ENCODE results near the gene PBX1.

Gene PBX1

GRCh38 chr1:164588516-164589341 lies 29.7 kb downstream of the PBX1 start (continued):
- TF ChIP-seq PRDM10 (tag by site-specific recombination; IDR thresholded peaks at IDR 0.05) (peak; percentile 97), ZBTB8A (tag by site-specific recombination; IDR thresholded peaks at IDR 0.05) (peak; percentile 86), ZNF768 (tag by site-specific recombination; IDR thresholded peaks at IDR 0.05) (no peak), ZBTB1 (tag by site-specific recombination; IDR thresholded peaks at IDR 0.05) (no peak), ZNF132 (tag by site-specific recombination; IDR thresholded peaks at IDR 0.05; ENCODE audit: borderline replicate concordance) (no peak), ZNF341 (tag by site-specific recombination; IDR thresholded peaks at IDR 0.05; ENCODE audit: low read depth) (peak; percentile 80), WT1 (tag by site-specific recombination; IDR thresholded peaks at IDR 0.05) (0 out of 2 replicates have a peak, but pooled peaks have one; percentile 26), EGR2 (tag by site-specific recombination; IDR thresholded peaks at IDR 0.05; ENCODE audit: low read depth) (peak; percentile 68), ZSCAN30 (tag by site-specific recombination; IDR thresholded peaks at IDR 0.05) (0 out of 2 replicates have a peak, but pooled peaks have one; percentile 14), ZNF311 (tag by site-specific recombination; IDR thresholded peaks at IDR 0.05; ENCODE audit: borderline replicate concordance) (no peak), ZNF560 (tag by site-specific recombination; IDR thresholded peaks at IDR 0.05; ENCODE audit: borderline replicate concordance) (no peak), PRDM4 (tag by site-specific recombination; IDR thresholded peaks at IDR 0.05) (0 out of 2 replicates have a peak, but pooled peaks have one; percentile 39), ZNF174 (tag by site-specific recombination; IDR thresholded peaks at IDR 0.05) (no peak), PRDM2 (tag by site-specific recombination; IDR thresholded peaks at IDR 0.05; ENCODE audit: borderline replicate concordance) (no peak), PATZ1 (tag by site-specific recombination; IDR thresholded peaks at IDR 0.05) (peak; percentile 76), ZBTB21 (tag by site-specific recombination; IDR thresholded peaks at IDR 0.05) (no peak), ZFHX2 (tag by site-specific recombination; conservative IDR thresholded peaks at IDR 0.05) (peak; percentile 72), MZF1 (tag by site-specific recombination; IDR thresholded peaks at IDR 0.05; ENCODE audit: borderline replicate concordance) (peak; percentile 44; the same call in 1 of the 2 replicates), ZNF24 (tag by site-specific recombination; IDR thresholded peaks at IDR 0.05) (0 out of 2 replicates have a peak, but pooled peaks have one; percentile 34), SP2 (tag by site-specific recombination; IDR thresholded peaks at IDR 0.05) (peak; percentile 31), SP3 (tag by site-specific recombination; IDR thresholded peaks at IDR 0.05) (peak; percentile 45), ZSCAN23 (tag by site-specific recombination; IDR thresholded peaks at IDR 0.05) (no peak), ZNF221 (tag by site-specific recombination; IDR thresholded peaks at IDR 0.05; ENCODE audit: borderline replicate concordance) (no peak), ZNF501 (tag by site-specific recombination; IDR thresholded peaks at IDR 0.05) (0 out of 2 replicates have a peak, but pooled peaks have one; percentile 37), ZNF629 (tag by site-specific recombination; IDR thresholded peaks at IDR 0.05) (no peak)
